Stimulated activated memory B cell treated with anti-CD40 and anti-IgM and Interleukin-4, amounts not matched to agents 10 μg/mL and 1 μg/mL and 100 μg/mL, for 72 hours (primary cell): ENCODE data around the gene ABO.
"Not testable (repeated sequence)": the region's sequence is repeated elsewhere in the genome, so short reads cannot be mapped to it uniquely, and the experiment has no call there.

Experiments
- ATAC-seq: fragments of 150-1000 bp; cut with Tn5 transposase; 2 replicates; pipeline ENCODE4 v1.10.0; 2021
- H3K27ac Mint-ChIP-seq: one replicate; pipeline ENCODE4 v1.8.0; 2022; ENCODE audit warnings: mild to moderate bottlenecking, mixed read lengths
- H3K27me3 Mint-ChIP-seq: one replicate; pipeline ENCODE4 v1.8.0; 2022; ENCODE audit warnings: mixed read lengths
- H3K36me3 Mint-ChIP-seq: one replicate; pipeline ENCODE4 v1.8.0; 2022; ENCODE audit warnings: mixed read lengths
- H3K4me1 Mint-ChIP-seq: one replicate; pipeline ENCODE4 v1.8.0; 2022; ENCODE audit warnings: mixed read lengths
- H3K4me3 Mint-ChIP-seq: one replicate; pipeline ENCODE4 v1.8.0; 2022; ENCODE audit warnings: mild to moderate bottlenecking, moderate library complexity, mixed read lengths
- H3K9me3 Mint-ChIP-seq: one replicate; pipeline ENCODE4 v1.8.0; 2022; ENCODE audit warnings: mixed read lengths

ABO gene

GRCh38 chr9:133217333-133217988, 57.5 kb downstream of the ABO start:
- H3K36me3 Mint-ChIP-seq, H3K4me1 Mint-ChIP-seq, H3K27ac Mint-ChIP-seq, H3K4me3 Mint-ChIP-seq, ATAC-seq: not testable (repeated sequence)
- peaks cover 12% of the 10 kb centered on the region for H3K9me3 Mint-ChIP-seq
- H3K27me3 Mint-ChIP-seq = peaks cover 73% of the 10 kb centered on the region

- Mint-ChIP-seq H3K27me3 (peaks cover 71% of the 10 kb centered on the region), H3K9me3 (peaks cover 15% of the 10 kb centered on the region)
- ATAC-seq = not testable (repeated sequence)
These were observed 60.7 kb downstream of the ABO start for GRCh38 chr9:133214276-133214675.

GRCh38 chr9:133210609-133211008, 64.4 kb downstream of the ABO start:
- Mint-ChIP-seq H3K9me3 (peaks cover 14% of the 10 kb centered on the region), H3K4me1 (no peaks in the 10 kb centered on the region), H3K4me3 (no peak overlapping the region), H3K27me3 (peaks cover 73% of the 10 kb centered on the region), H3K27ac (no peak overlapping the region), H3K36me3 (no peaks in the 10 kb centered on the region)
- ATAC-seq = no peak

More at GRCh38 chr9:133214276-133214675, 60.7 kb downstream of the ABO start:
- not testable (repeated sequence) for H3K4me1 Mint-ChIP-seq, H3K4me3 Mint-ChIP-seq, H3K36me3 Mint-ChIP-seq, H3K27ac Mint-ChIP-seq

GRCh38 chr9:133210202-133210532, 64.8 kb downstream of the ABO start:
- Mint-ChIP-seq H3K27me3 (peaks cover 74% of the 10 kb centered on the region), H3K4me1 (no peaks in the 10 kb centered on the region), H3K27ac (no peak overlapping the region), H3K4me3 (no peak overlapping the region), H3K9me3 (peaks cover 11% of the 10 kb centered on the region), H3K36me3 (no peaks in the 10 kb centered on the region)
- no peak for ATAC-seq

DNA sequence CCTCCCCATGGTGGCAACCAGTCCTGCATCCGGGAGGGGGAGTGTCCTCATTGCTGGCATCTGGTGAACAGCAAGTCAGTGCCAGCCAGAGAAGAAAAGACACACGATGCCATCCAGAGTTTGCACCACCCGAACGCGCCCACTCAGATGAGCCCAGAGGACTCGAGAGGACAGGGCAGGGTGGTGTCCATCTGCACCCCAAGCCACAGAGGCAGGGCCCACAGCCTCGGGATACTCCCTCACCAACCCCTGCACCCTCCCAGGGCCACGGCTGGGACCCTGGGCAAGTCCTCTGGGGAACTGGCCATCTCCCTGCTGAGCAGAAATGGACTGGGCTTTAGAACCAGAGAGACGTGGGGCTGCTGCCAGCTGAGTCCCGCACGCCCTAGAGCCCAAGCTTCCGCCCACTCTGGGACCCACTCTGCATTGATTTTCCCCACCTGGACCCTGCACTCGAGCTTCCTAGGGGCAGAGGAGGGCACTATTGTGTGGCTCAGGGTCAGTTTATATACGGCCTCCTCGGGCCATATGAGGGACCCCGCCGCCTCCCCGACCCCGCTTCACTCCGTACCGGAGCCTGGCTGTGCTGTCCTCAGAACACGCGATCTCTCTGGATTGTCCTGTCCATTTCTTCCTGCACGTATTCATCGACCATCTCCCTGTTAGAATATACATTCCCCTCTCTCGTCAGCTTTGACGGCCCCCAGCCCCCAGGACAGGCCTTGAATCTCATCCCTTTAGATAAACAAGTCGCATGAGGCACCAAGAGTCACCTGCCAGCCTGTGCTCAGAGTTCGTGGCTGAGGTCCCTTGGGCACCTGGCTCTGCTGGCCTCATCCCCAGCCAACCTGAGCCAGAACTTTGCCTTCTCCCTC, 65.4 kb downstream of the ABO start:
- not testable (repeated sequence) for H3K27ac Mint-ChIP-seq, H3K9me3 Mint-ChIP-seq, H3K4me1 Mint-ChIP-seq, ATAC-seq, H3K4me3 Mint-ChIP-seq, H3K36me3 Mint-ChIP-seq
- peaks cover 74% of the 10 kb centered on the region for H3K27me3 Mint-ChIP-seq

DNA sequence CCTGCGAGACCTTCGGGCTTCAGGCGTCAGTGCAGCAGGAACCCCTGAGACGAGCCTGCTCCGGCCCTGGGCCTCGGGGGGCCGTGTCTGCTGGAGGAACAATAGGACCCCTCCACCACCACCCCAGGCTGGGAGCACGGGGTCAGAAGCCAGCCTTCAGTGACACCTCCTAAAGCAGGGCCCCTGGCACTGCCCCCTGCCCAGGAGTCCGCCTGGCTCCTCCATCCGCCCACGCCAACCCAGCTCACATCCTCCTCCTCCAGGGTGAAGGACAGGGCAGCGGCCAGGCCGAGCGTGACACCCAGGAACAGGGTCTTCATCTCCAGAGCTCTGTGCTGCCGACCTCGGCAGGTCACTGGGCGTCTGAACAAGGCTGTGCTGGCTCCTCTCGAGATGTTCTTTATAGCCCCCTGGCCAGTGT, 66.1 kb downstream of the ABO start, which contains the start of gene OBP2B:
Gene OBP2B (minus strand): TSS at position 371 of the 421 bp plus-strand sequence. CDS start 51 bp downstream, at position 320.
- ATAC-seq, H3K4me1 Mint-ChIP-seq, H3K36me3 Mint-ChIP-seq, H3K9me3 Mint-ChIP-seq, H3K4me3 Mint-ChIP-seq, H3K27ac Mint-ChIP-seq: not testable (repeated sequence)
- peaks cover 74% of the 10 kb centered on the region for H3K27me3 Mint-ChIP-seq

- H3K4me3 Mint-ChIP-seq, H3K36me3 Mint-ChIP-seq: not testable (repeated sequence)
These were observed 66.7 kb downstream of the ABO start for GRCh38 chr9:133208171-133208879.

GRCh38 chr9:133207540-133208170, 67.3 kb downstream of the ABO start:
- Mint-ChIP-seq H3K4me3 (no peak overlapping the region), H3K27ac (no peak overlapping the region), H3K4me1 (no peaks in the 10 kb centered on the region), H3K36me3 (no peaks in the 10 kb centered on the region), H3K9me3 (peaks cover 2% of the 10 kb centered on the region), H3K27me3 (peaks cover 69% of the 10 kb centered on the region)
- no peak for ATAC-seq

More at GRCh38 chr9:133208171-133208879, 66.7 kb downstream of the ABO start:
- H3K9me3 Mint-ChIP-seq, ATAC-seq, H3K27ac Mint-ChIP-seq, H3K4me1 Mint-ChIP-seq: not testable (repeated sequence)
- peaks cover 74% of the 10 kb centered on the region for H3K27me3 Mint-ChIP-seq

DNA sequence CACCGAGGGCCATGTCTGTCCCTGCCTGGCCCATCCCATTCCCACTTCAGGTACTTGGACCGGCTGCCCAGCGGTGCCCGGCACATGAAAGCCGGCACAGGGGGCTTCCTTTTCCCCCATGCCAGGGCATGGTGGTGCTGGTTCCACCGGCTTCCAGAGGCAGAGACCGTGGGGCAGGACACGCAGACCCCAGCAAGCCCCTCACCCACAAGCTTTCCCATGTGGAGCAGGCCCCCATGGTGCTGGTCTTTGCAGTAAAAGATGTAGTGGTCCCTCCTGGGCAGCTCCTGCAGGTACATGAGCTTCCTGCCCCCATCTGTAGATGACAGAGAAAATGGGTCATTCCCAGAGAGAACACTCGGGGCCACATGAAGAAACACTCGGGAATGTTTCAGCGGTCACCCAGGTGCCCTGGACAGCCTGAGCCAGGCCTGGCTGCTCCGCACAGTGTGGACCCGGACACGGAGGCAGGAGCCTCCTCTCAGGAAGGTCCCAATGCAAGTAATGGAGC, 67.9 kb downstream of the ABO start:
- no peak for ATAC-seq
- H3K36me3 Mint-ChIP-seq = no peaks in the 10 kb centered on the region
- H3K4me1 Mint-ChIP-seq = no peaks in the 10 kb centered on the region
- peaks cover 2% of the 10 kb centered on the region for H3K9me3 Mint-ChIP-seq
- H3K27ac Mint-ChIP-seq = no peak overlapping the region
- no peak overlapping the region for H3K4me3 Mint-ChIP-seq
- H3K27me3 Mint-ChIP-seq = peaks cover 69% of the 10 kb centered on the region

GRCh38 chr9:133205996-133206931, 68.7 kb downstream of the ABO start:
- H3K4me1 Mint-ChIP-seq = no peaks in the 10 kb centered on the region
- no peaks in the 10 kb centered on the region for H3K36me3 Mint-ChIP-seq
- peaks cover 69% of the 10 kb centered on the region for H3K27me3 Mint-ChIP-seq
- no peak for ATAC-seq
- H3K9me3 Mint-ChIP-seq = no peaks in the 10 kb centered on the region
- no peak overlapping the region for H3K27ac Mint-ChIP-seq
- no peak overlapping the region for H3K4me3 Mint-ChIP-seq

GRCh38 chr9:133205481-133205887, 69.5 kb downstream of the ABO start:
- not testable (repeated sequence) for H3K9me3 Mint-ChIP-seq, H3K4me1 Mint-ChIP-seq, H3K4me3 Mint-ChIP-seq, H3K27ac Mint-ChIP-seq, H3K36me3 Mint-ChIP-seq, ATAC-seq
- H3K27me3 Mint-ChIP-seq = peaks cover 63% of the 10 kb centered on the region
